Naive thymus-derived CD4-positive, alpha-beta T cell (primary cell): ENCODE measurements around the gene PCDHA8. TPM values are rescaled to one million over a fixed set of nuclear protein-coding genes. Genes with fewer than 3 reads are reported as not detected.

Experiments used
- ATAC-seq: fragments of 150-1000 bp; cut with Tn5 transposase; 2 replicates; pipeline ENCODE4 v1.10.0; 2021; ENCODE audit warnings: mild to moderate bottlenecking, moderate library complexity
- CTCF ChIA-PET: fragments of 350-600 bp; sonication (Branson Sonifier 250); formaldehyde crosslinking; loops from one replicate; lab custom pipeline; 2021; ENCODE audit warnings: antibody characterized with exemption; lab: Charles Lee
- POLR2A ChIA-PET: fragments of 350-600 bp; sonication (Branson Sonifier 250); formaldehyde crosslinking; loops from one replicate; lab custom pipeline; 2021; ENCODE audit warnings: antibody characterized with exemption, inconsistent platforms; lab: Charles Lee
- DNase-seq, 9 donors: peaks; one replicate each; pipeline versions ENCODE4 v3.0.0 to v3.0.0-alpha.2; 2020 to 2022; ENCODE audit warnings: mixed read lengths in 1 of 9
- H3K27ac ChIP-seq: one replicate; pipeline ENCODE4 v1.7.0; 2013; ENCODE audit warnings: mild to moderate bottlenecking, low read depth, low read length, moderate library complexity
- H3K27me3 ChIP-seq, 2 donors: one replicate each; pipeline ENCODE4 v1.7.0; 2013; ENCODE audit warnings: low read length in 2 of 2, mild to moderate bottlenecking in 2 of 2, moderate library complexity in 2 of 2; ENCODE audit not compliant: control insufficient read depth in 2 of 2, insufficient read depth in 2 of 2
- H3K36me3 ChIP-seq, 3 experiments: 1 replicate in 2 of 3; 2 replicates in 1 of 3; pipeline ENCODE4 v1.7.0; 2013; ENCODE audit warnings: low read length in 3 of 3, mild to moderate bottlenecking in 3 of 3, moderate library complexity in 1 of 3; ENCODE audit not compliant: insufficient read depth in 3 of 3, control insufficient read depth in 2 of 3
- H3K4me1 ChIP-seq, 2 donors: one replicate each; pipeline ENCODE4 v1.7.0; 2013; ENCODE audit warnings: low read length in 2 of 2, mild to moderate bottlenecking in 2 of 2, moderate library complexity in 1 of 2; ENCODE audit not compliant: control insufficient read depth in 2 of 2, insufficient read depth in 2 of 2
- H3K4me3 ChIP-seq: 2 replicates; pipeline ENCODE4 v1.7.0; 2013; ENCODE audit warnings: mild to moderate bottlenecking, low read length
- H3K9me3 ChIP-seq, 3 experiments: 1 replicate in 2 of 3; 2 replicates in 1 of 3; pipeline ENCODE4 v1.7.0; 2013; ENCODE audit warnings: low read length in 3 of 3; ENCODE audit not compliant: control insufficient read depth in 2 of 3
- H3K27ac Mint-ChIP-seq, 9 donors: one replicate each; pipeline ENCODE4 v1.8.0; 2020 to 2022; ENCODE audit warnings: mixed read lengths in 9 of 9, mild to moderate bottlenecking in 8 of 9, moderate library complexity in 5 of 9, inconsistent platforms in 2 of 9
- H3K27me3 Mint-ChIP-seq, 5 donors: one replicate each; pipeline ENCODE4 v1.8.0; 2021 to 2022; ENCODE audit warnings: mixed read lengths in 5 of 5, mild to moderate bottlenecking in 1 of 5
- H3K36me3 Mint-ChIP-seq, 5 donors: one replicate each; pipeline ENCODE4 v1.8.0; 2020 to 2022; ENCODE audit warnings: mixed read lengths in 5 of 5, mild to moderate bottlenecking in 3 of 5, inconsistent platforms in 1 of 5
- H3K4me1 Mint-ChIP-seq, 7 donors: one replicate each; pipeline ENCODE4 v1.8.0; 2020 to 2022; ENCODE audit warnings: mixed read lengths in 7 of 7, mild to moderate bottlenecking in 3 of 7, inconsistent platforms in 1 of 7
- H3K4me3 Mint-ChIP-seq, 10 donors: one replicate each; pipeline ENCODE4 v1.8.0; 2020 to 2022; ENCODE audit warnings: mild to moderate bottlenecking in 10 of 10, mixed read lengths in 10 of 10, moderate library complexity in 6 of 10, inconsistent platforms in 2 of 10
- H3K9me3 Mint-ChIP-seq, 11 donors: one replicate each; pipeline ENCODE4 v1.8.0; 2020 to 2022; ENCODE audit warnings: mixed read lengths in 11 of 11, mild to moderate bottlenecking in 4 of 11, inconsistent platforms in 1 of 11, moderate library complexity in 1 of 11
- intact Hi-C, 2 donors: fragments of 100-400 bp; cut with micrococcal nuclease; formaldehyde crosslinking; loops; one replicate each; pipeline ENCODE4 v1.15.1; 2023
- polyA plus RNA-seq, 2 donors: library from polyadenylated mRNA; unstranded; fragments of 300-500 nt; fragmentation: Illumina TruSeq; gene quantifications; one replicate each; pipeline ENCODE4 v1.2.3, GENCODE V29; 2021
- total RNA-seq, 6 experiments: library from RNA in 5 of 6; stranded (reverse) in 5 of 6; gene quantifications; 1 replicate in 5 of 6; 2 replicates in 1 of 6; pipeline ENCODE4 v1.2.3 and lab custom pipeline; 2021 to 2026

The PCDHA8 gene
- total and polyA plus RNA-seq, 7 experiments from 2014 or later: not detected

DNA sequence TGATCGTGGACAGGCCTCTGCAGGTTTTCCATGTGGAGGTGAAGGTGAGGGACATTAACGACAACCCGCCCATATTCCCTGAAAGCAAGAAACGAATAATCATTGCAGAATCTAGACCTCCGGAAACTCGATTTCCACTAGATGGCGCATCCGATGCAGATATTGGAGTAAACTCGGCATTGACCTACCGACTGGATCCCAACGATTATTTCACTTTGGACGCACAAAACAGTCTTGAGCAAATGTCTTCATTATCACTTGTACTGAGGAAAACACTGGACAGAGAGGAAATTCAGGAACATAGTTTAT, 41.6 kb downstream of the PCDHA8 start:
- Histone ChIP-seq H3K4me1 (no peaks in the 10 kb centered on the region), H3K27ac (no peak overlapping the region), H3K27me3 (no peaks in the 10 kb centered on the region), H3K36me3 (no peaks in the 10 kb centered on the region), H3K9me3 (peaks cover 0 to 16% (median 0%) of the 10 kb centered on the region in 3 experiments), H3K4me3 (no peak overlapping the region)
- ATAC-seq: no peak
- ChIA-PET CTCF (no interaction called here), POLR2A (no interaction called here)
- Mint-ChIP-seq H3K4me1 (no peaks in the 10 kb centered on the region), H3K9me3 (peaks cover 14 to 82% (median 37%) of the 10 kb centered on the region in 11 donors), H3K36me3 (peaks cover 0 to 40% (median 5%) of the 10 kb centered on the region in 5 donors), H3K27me3 (peaks cover 0 to 56% (median 53%) of the 10 kb centered on the region in 5 donors), H3K27ac (peak overlapping the region in 1 of 9 donors; percentile 46), H3K4me3 (no peak overlapping the region)
- no peak for DNase-seq
- intact Hi-C loops: loop anchor here in 1 of 2 donors (5.0 kb wide), 1 partner anchor 40 kb away; the partner anchor contains the start of gene PCDHA8

DNA sequence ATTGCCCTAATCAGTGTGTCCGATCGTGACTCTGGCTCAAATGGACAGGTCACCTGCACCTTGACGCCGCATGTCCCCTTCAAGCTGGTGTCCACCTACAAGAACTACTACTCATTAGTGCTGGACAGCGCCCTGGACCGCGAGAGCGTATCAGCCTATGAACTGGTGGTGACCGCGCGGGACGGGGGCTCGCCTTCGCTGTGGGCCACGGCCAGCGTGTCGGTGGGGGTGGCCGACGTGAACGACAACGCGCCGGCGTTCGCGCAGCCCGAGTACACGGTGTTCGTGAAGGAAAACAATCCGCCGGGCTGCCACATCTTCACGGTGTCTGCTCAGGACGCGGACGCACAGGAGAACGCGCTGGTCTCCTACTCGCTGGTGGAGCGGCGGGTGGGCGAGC, 42.4 kb downstream of the PCDHA8 start:
- peaks cover 14 to 79% (median 37%) of the 10 kb centered on the region in 11 donors for H3K9me3 Mint-ChIP-seq

DNA sequence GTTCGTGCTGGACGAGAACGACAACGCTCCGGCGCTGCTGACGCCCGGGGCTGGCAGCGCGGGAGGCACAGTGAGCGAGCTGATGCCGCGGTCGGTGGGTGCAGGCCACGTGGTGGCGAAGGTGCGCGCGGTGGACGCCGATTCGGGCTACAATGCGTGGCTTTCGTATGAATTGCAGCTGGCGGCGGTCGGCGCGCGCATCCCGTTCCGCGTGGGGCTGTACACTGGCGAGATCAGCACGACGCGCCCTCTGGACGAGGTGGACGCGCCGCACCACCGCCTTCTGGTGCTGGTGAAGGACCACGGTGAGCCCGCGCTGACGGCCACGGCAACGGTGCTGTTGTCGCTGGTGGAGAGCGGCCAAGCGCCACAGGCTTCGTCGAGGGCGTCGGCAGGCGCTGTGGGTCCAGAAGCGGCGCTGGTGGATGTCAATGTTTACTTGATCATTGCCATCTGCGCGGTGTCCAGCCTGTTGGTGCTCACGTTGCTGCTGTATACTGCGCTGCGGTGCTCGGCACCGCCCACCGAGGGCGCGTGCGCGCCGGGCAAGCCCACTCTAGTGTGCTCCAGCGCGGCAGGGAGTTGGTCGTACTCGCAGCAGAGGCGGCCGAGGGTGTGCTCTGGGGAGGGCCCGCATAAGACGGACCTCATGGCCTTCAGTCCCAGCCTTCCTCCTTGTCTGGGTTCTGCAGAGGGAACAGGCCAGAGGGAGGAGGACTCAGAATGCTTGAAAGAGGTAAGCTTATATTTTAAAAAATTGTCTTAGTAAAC, 43.1 kb downstream of the PCDHA8 start:
- intact Hi-C loops: loop anchor here in 1 of 2 donors (5.0 kb wide), 1 partner anchor 42 kb away; the partner anchor contains the start of gene PCDHA8
- ATAC-seq (no peak), DNase-seq (no peak)
- H3K36me3 ChIP-seq: no peaks in the 10 kb centered on the region
- H3K36me3 Mint-ChIP-seq: peaks cover 0 to 32% (median 5%) of the 10 kb centered on the region in 5 donors
- H3K27me3 ChIP-seq: no peaks in the 10 kb centered on the region
- no peak overlapping the region for H3K4me3 Mint-ChIP-seq
- H3K27me3 Mint-ChIP-seq: peaks cover 0 to 49% (median 46%) of the 10 kb centered on the region in 5 donors
- ChIA-PET CTCF (no interaction called here), POLR2A (no interaction called here)
- peaks cover 0 to 16% (median 0%) of the 10 kb centered on the region in 3 experiments for H3K9me3 ChIP-seq
- H3K4me1 Mint-ChIP-seq: no peaks in the 10 kb centered on the region
- H3K4me1 ChIP-seq: no peaks in the 10 kb centered on the region
- no peak overlapping the region for H3K27ac ChIP-seq
- H3K4me3 ChIP-seq: no peak overlapping the region
- H3K27ac Mint-ChIP-seq: no peak overlapping the region
- H3K9me3 Mint-ChIP-seq: peaks cover 14 to 72% (median 37%) of the 10 kb centered on the region in 11 donors

More for the DNA sequence above, 42.4 kb downstream of the PCDHA8 start:
- Histone ChIP-seq H3K4me3 (no peak overlapping the region), H3K4me1 (no peaks in the 10 kb centered on the region), H3K27me3 (no peaks in the 10 kb centered on the region), H3K27ac (no peak overlapping the region), H3K9me3 (peaks cover 0 to 16% (median 0%) of the 10 kb centered on the region in 3 experiments), H3K36me3 (no peaks in the 10 kb centered on the region)
- Mint-ChIP-seq H3K4me1 (no peaks in the 10 kb centered on the region), H3K4me3 (no peak overlapping the region), H3K27ac (no peak overlapping the region), H3K36me3 (peaks cover 0 to 39% (median 5%) of the 10 kb centered on the region in 5 donors), H3K27me3 (peaks cover 0 to 56% (median 53%) of the 10 kb centered on the region in 5 donors)
- ChIA-PET POLR2A (no interaction called here), CTCF (no interaction called here)
- ATAC-seq (no peak), DNase-seq (no peak)
- intact Hi-C loops: loop anchor here in 1 of 2 donors (5.0 kb wide), 1 partner anchor 41 kb away; the partner anchor contains the start of gene PCDHA8

Other genes starting within 250 kb of the PCDHA8 start
- gene CD14, start 208.0 kb upstream of the PCDHA8 start, total RNA-seq: 100 to 1,000 TPM in 1 of 5 experiments, 10 to 100 TPM in 2, 1 to 10 TPM in 1, under 1 TPM in 1; 0.56 to 198 (median 10.1) TPM
- 1 to 10 TPM; 2.5 to 2.9 TPM for gene CD14, start 208.0 kb upstream of the PCDHA8 start, polyA plus RNA-seq
- 10 to 100 TPM; 24.5 to 55.3 (median 36.4) TPM for gene TMCO6, start 201.7 kb upstream of the PCDHA8 start, total RNA-seq
- 10 to 100 TPM; 17.1 to 20.4 TPM for gene TMCO6, start 201.7 kb upstream of the PCDHA8 start, polyA plus RNA-seq
- gene NDUFA2, start 193.6 kb upstream of the PCDHA8 start, total RNA-seq: 10 to 100 TPM; 33.2 to 68.7 (median 43.5) TPM
- 100 to 1,000 TPM; 147 to 149 TPM for gene NDUFA2, start 193.6 kb upstream of the PCDHA8 start, polyA plus RNA-seq
- gene IK, start 193.4 kb upstream of the PCDHA8 start, total RNA-seq: 100 to 1,000 TPM; 118 to 186 (median 179) TPM
- gene IK, start 193.4 kb upstream of the PCDHA8 start, polyA plus RNA-seq: 100 to 1,000 TPM; 192 to 207 TPM
- gene WDR55, start 176.3 kb upstream of the PCDHA8 start, total RNA-seq: 10 to 100 TPM; 28.5 to 47.6 (median 37.8) TPM
- 10 to 100 TPM; 10.5 to 20.9 TPM for gene WDR55, start 176.3 kb upstream of the PCDHA8 start, polyA plus RNA-seq
- 1 to 10 TPM; 2.1 to 5.0 (median 3.3) TPM for gene DND1, start 167.6 kb upstream of the PCDHA8 start, total RNA-seq
- under 1 TPM in 1 of 2 donors, not detected in 1; 0.15 TPM for gene DND1, start 167.6 kb upstream of the PCDHA8 start, polyA plus RNA-seq
- 10 to 100 TPM; 48.7 to 85.7 (median 68.5) TPM for gene HARS1, start 149.8 kb upstream of the PCDHA8 start, total RNA-seq
- gene HARS1, start 149.8 kb upstream of the PCDHA8 start, polyA plus RNA-seq: 10 to 100 TPM; 62.2 to 68.8 TPM
- 10 to 100 TPM; 25.4 to 59.6 (median 38.8) TPM for gene HARS2, start 149.7 kb upstream of the PCDHA8 start, total RNA-seq
- gene HARS2, start 149.7 kb upstream of the PCDHA8 start, polyA plus RNA-seq: 10 to 100 TPM; 23.5 to 30.7 TPM
- 10 to 100 TPM; 37.7 to 63.0 (median 55.1) TPM for gene ZMAT2, start 140.7 kb upstream of the PCDHA8 start, total RNA-seq
- 10 to 100 TPM; 75.1 to 76.4 TPM for gene ZMAT2, start 140.7 kb upstream of the PCDHA8 start, polyA plus RNA-seq
- gene PCDHA1, start 55.0 kb upstream of the PCDHA8 start, total RNA-seq: not detected
- not detected for gene PCDHA1, start 55.0 kb upstream of the PCDHA8 start, polyA plus RNA-seq
- not detected for gene PCDHA2, start 46.3 kb upstream of the PCDHA8 start, total RNA-seq
- not detected for gene PCDHA2, start 46.3 kb upstream of the PCDHA8 start, polyA plus RNA-seq
- not detected for gene PCDHA3, start 40.1 kb upstream of the PCDHA8 start, total RNA-seq
- gene PCDHA3, start 40.1 kb upstream of the PCDHA8 start, polyA plus RNA-seq: not detected
- gene PCDHA4, start 34.1 kb upstream of the PCDHA8 start, total RNA-seq: not detected
- gene PCDHA4, start 34.1 kb upstream of the PCDHA8 start, polyA plus RNA-seq: not detected
- gene PCDHA5, start 19.6 kb upstream of the PCDHA8 start, total RNA-seq: not detected
- not detected for gene PCDHA5, start 19.6 kb upstream of the PCDHA8 start, polyA plus RNA-seq
- gene PCDHA6, start 13.2 kb upstream of the PCDHA8 start, total RNA-seq: not detected
- gene PCDHA6, start 13.2 kb upstream of the PCDHA8 start, polyA plus RNA-seq: not detected
- gene PCDHA7, start 6.9 kb upstream of the PCDHA8 start, total RNA-seq: not detected
- not detected for gene PCDHA7, start 6.9 kb upstream of the PCDHA8 start, polyA plus RNA-seq
- not detected for gene PCDHA9, start 7.2 kb downstream of the PCDHA8 start, total RNA-seq
- gene PCDHA9, start 7.2 kb downstream of the PCDHA8 start, polyA plus RNA-seq: not detected
- gene PCDHA10, start 14.7 kb downstream of the PCDHA8 start, total RNA-seq: not detected
- gene PCDHA10, start 14.7 kb downstream of the PCDHA8 start, polyA plus RNA-seq: not detected
- not detected for gene PCDHA11, start 27.8 kb downstream of the PCDHA8 start, total RNA-seq
- not detected for gene PCDHA11, start 27.8 kb downstream of the PCDHA8 start, polyA plus RNA-seq
- gene PCDHA12, start 34.1 kb downstream of the PCDHA8 start, total RNA-seq: not detected
- not detected for gene PCDHA12, start 34.1 kb downstream of the PCDHA8 start, polyA plus RNA-seq
- not detected for gene PCDHA13, start 40.9 kb downstream of the PCDHA8 start, total RNA-seq
- gene PCDHA13, start 40.9 kb downstream of the PCDHA8 start, polyA plus RNA-seq: not detected
- gene PCDHAC1, start 85.1 kb downstream of the PCDHA8 start, total RNA-seq: not detected
- gene PCDHAC1, start 85.1 kb downstream of the PCDHA8 start, polyA plus RNA-seq: not detected
- gene PCDHAC2, start 125.3 kb downstream of the PCDHA8 start, total RNA-seq: not detected
- not detected for gene PCDHAC2, start 125.3 kb downstream of the PCDHA8 start, polyA plus RNA-seq
- not detected for gene PCDHB1, start 210.2 kb downstream of the PCDHA8 start, total RNA-seq
- gene PCDHB1, start 210.2 kb downstream of the PCDHA8 start, polyA plus RNA-seq: not detected